HG03565 (cell line): ENCODE data around the gene MSTN.
"Not testable (repeated sequence)": the region's sequence is repeated elsewhere in the genome, so short reads cannot be mapped to it uniquely, and the experiment has no call there.

Experiments
- ATAC-seq: cut with Tn5 transposase; IDR thresholded peaks from one replicate; pipeline ENCODE4 v1.9.1; 2021; ENCODE audit warnings: mild to moderate bottlenecking, moderate library complexity; ENCODE audit not compliant: unreplicated experiment

MSTN gene

GRCh38 chr2:190065839-190066238 is 3.3 kb upstream of the MSTN start:
- ATAC-seq, result no peak

- no peak for ATAC-seq
Measured at GRCh38 chr2:190063624-190064023, 1.1 kb upstream of the MSTN start.

- no peak for ATAC-seq
Measured at GRCh38 chr2:190062053-190062452, 476 bp downstream of the MSTN start.

- ATAC-seq, result no peak
Measured at GRCh38 chr2:190060626-190061025, 1.9 kb downstream of the MSTN start.

DNA sequence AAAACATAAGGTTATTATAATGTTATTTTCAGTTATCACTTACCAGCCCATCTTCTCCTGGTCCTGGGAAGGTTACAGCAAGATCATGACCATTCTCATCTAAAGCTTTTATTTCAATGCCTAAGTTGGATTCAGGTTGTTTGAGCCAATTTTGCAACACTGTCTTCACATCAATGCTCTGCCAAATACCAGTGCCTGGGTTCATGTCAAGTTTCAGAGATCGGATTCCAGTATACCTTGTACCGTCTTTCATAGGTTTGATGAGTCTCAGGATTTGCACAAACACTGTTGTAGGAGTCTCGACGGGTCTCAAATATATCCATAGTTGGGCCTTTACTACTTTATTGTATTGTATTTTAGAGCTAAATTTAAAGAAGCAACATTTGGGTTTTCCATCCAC is 2.5 kb downstream of the MSTN start:
- no peak for ATAC-seq

- no peak for ATAC-seq
Measured at GRCh38 chr2:190053426-190053825, 9.1 kb downstream of the MSTN start.

GRCh38 chr2:190052307-190052706 is 10.2 kb downstream of the MSTN start:
- no peak for ATAC-seq

DNA sequence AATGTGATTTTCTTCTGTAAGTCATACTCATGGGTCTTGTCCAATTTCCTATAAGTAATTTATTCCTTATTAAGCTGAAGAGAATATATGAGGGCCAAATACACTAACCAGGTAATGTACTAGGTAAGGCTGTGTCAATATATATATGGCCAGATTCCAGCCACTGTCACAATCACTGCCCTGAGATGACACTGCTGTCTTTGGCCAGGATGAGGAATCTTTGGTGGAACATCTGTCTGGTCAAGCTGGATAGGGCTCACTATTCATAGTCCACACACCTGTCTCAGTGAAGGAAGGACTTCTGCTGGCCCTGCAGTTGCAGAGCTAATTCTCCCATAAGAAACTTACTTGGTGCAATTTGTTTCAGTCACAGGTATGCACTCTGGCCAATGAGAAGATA is 11.3 kb downstream of the MSTN start:
- no peak for ATAC-seq

GRCh38 chr2:190050001-190050400 is 12.5 kb downstream of the MSTN start:
- ATAC-seq, result no peak

GRCh38 chr2:190044866-190045265 is 17.7 kb downstream of the MSTN start:
- no peak for ATAC-seq

DNA sequence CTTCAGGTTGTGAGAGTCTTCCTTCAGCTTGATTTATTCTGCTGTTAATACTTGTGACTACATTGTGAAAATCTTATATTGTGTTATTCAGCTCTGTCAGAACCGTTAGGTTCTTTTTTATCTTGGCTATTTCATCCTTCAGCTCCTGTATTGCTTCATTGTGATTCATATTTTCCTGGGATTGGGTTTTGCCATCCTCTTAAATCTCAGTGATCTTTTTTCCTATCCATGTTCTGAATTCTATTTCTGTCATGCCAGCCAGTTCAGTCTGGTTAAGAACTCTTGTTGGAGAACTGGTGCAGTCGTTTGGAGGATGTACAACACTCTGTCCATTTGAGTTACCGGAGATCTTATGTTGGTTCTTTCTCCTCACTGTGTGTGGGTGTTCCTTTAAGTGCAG is 19.1 kb downstream of the MSTN start:
- ATAC-seq, result no peak

DNA sequence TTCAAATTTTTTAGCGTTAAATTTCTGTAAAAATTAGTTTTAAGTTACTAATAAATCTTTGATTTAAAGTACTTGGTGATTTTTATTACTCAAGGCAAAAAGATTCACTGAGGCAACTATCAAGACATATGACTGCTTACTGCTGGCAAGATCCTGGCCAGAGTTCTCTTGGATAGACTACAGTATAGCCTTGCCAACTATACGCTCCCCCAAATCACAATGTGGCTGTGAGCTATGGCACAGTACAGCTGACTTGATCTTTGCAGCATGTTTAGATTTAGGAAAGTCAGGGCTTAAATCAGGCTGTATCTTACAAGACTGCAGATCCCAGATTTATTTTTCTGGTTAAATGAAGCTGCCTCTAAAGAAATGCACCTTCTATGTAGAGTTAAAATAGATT is 26.5 kb downstream of the MSTN start:
- ATAC-seq, result no peak

GRCh38 chr2:190034417-190034816 is 28.1 kb downstream of the MSTN start:
- ATAC-seq, result not testable (repeated sequence)

DNA sequence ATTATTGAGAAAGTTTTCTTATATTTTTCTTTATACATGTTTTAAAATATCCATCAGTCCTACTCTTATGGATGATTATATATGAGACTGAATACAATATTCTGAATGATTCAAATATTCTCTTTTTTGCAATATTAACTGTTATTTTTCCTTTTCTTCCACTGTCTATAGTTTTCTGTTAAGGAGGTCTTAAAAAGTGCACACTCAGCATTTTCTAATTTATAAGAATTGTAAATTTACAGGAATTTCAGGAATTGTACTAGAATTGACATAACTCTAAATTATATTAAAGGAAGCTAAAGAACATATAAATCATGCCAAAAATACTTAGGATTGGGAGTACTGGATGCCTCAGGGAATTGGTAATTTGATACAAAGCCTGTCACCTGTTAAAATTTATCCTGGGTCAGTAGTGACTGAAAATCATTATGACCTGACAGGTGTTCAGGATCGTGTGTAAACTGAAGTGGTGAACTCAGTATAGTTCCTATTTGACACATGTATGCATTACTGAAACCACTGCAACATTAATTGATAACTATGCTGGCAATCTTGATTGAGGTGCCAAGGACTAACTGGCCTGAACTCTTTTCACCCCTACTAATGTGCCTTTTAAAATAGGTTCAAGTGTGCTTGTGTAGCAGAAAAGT is 30.4 kb downstream of the MSTN start:
- no peak for ATAC-seq

GRCh38 chr2:190023860-190024259 is 38.7 kb downstream of the MSTN start:
- ATAC-seq, result no peak

DNA sequence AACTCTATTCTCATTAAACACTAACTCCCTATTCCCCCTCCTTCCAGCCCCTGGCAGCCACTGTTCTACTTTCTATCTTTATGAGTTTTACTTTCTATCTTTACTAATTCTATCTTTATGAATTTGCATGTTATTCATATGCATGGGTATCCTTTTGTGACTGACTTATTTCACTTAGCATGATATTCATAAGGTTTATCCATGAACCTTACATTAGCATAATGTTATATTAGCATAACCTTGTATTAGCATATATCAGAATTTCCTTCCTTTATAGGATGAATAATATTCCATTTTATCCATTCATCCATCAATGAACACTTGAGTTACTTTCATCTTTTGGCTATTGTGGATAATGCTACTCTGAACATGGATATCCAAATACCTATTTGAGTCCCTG is 41.8 kb downstream of the MSTN start:
- ATAC-seq, result no peak

- no peak for ATAC-seq
Measured at GRCh38 chr2:190017837-190018236, 44.7 kb downstream of the MSTN start.

GRCh38 chr2:190015969-190016368 is 46.6 kb downstream of the MSTN start:
- not testable (repeated sequence) for ATAC-seq
